ENCODE data around the gene RGCC.

DNA sequence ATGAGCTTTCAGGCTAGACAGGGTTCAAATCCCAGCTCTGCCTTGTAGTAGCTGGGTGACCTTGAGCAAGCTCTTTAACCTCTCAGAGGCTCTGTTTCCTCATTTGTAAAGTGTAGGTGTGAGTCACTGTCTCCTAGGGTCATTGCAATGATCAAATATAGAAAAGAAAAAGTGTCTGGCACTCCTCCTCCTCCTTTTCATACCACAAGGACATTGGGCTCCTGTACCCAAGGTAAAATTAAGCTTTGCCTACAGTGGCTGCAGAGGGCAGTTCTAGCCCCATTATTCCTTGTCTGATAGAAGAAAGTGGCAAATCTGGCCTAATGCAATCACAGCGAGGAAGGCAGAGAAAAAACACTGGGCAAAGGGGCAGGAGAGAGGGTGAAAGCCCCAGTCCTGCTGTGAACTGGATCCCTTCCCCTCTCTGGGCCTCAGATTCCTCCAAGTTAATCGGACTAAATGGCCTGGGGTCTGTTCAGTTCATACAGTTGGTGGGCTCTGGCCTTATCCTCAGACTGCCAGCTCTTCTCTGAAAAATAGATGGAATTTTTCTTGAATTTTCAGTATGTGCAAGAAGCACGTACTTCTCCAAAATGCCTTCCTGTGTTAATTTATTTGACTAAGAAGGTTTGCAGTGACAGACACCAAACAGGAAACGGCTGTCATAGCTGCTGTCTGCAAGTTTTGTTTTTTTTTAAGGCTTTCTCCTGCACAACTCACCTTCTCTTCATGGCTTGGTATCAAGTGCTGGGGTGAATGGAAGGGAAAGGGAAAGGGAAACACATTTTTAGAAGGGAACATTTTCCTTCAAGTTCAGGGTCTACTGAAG lies 35.3 kb downstream of the RGCC start:
- no peak for TF ChIP-seq POLR2AphosphoS5 (IDR thresholded peaks at IDR 0.05)
- TF ChIP-seq, protein P1, sequence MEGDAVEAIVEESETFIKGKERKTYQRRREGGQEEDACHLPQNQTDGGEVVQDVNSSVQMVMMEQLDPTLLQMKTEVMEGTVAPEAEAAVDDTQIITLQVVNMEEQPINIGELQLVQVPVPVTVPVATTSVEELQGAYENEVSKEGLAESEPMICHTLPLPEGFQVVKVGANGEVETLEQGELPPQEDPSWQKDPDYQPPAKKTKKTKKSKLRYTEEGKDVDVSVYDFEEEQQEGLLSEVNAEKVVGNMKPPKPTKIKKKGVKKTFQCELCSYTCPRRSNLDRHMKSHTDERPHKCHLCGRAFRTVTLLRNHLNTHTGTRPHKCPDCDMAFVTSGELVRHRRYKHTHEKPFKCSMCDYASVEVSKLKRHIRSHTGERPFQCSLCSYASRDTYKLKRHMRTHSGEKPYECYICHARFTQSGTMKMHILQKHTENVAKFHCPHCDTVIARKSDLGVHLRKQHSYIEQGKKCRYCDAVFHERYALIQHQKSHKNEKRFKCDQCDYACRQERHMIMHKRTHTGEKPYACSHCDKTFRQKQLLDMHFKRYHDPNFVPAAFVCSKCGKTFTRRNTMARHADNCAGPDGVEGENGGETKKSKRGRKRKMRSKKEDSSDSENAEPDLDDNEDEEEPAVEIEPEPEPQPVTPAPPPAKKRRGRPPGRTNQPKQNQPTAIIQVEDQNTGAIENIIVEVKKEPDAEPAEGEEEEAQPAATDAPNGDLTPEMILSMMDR (IDR thresholded peaks at IDR 0.05) = no peak
- no peak for TF ChIP-seq POLR2A (IDR thresholded peaks at IDR 0.05)
- TF ChIP-seq EP300 (IDR thresholded peaks at IDR 0.05) = no peak

Measured in stomach (tissue), 4 donors.